Measurements from ENCODE around the gene PHYHD1. TPM values are rescaled to one million over a fixed set of nuclear protein-coding genes. Genes with fewer than 3 reads are reported as not detected.

PHYHD1 gene
- total and polyA plus RNA-seq, 2 of the 13 experiments (the other 11 are each of a cell fraction or from before 2014, with no cell fraction given), result 10.6 to 25.3 TPM

DNA sequence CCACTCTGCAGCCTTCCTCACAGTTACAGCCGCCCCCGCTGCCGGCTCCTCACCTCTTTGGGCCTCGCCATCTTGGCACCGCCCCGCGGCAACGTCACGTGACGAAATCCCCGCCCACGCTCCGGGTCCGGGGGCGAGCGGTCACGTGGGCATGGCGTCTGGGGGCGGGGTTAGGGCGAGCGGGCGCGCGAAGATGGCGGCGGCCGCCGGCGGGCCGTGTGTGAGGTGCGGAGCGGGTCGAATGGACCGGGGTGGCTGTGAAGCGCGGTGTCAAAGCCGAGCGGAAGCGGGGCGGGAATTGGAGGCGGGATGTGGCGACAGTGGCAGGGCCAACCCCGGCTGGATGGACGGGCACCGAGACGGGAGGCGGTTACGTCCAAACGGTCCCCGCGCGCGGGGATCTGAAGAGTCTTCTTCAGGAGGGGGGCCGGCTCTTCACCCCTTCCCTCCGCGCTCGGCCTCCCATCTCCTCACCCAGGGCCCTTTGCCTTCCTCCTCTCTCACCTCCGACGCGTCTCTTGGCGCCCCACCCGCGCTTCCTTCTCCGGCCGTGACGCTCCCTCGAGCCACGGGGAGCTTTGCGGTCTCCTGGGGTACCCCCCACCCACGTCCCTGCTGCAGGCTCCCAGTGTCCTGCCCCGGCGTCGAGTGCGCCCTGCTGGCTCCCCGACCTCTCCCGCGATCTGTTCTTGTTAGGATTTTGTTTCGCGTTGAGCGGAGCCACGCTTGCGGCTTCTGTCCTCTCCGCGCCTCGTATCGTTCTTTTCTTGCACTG is 26.9 kb downstream of the PHYHD1 start, which contains the start of the genes DOLK and NUP188 (continued):
- no peak for TF ChIP-seq PLRG1 (conservative IDR thresholded peaks at IDR 0.05)
- no peak for TF ChIP-seq EHMT2 (IDR thresholded peaks at IDR 0.05; ENCODE audit: borderline replicate concordance, low read depth, low read length)
- no peak; the same call in 1 of the 2 replicates for TF ChIP-seq SRY (CRISPR knock-in tag; IDR thresholded peaks at IDR 0.05)
- TF ChIP-seq ZZZ3 (CRISPR knock-in tag; IDR thresholded peaks at IDR 0.05; ENCODE audit: borderline replicate concordance), result no peak; the same call in 1 of the 2 replicates
- TF ChIP-seq, protein P1, sequence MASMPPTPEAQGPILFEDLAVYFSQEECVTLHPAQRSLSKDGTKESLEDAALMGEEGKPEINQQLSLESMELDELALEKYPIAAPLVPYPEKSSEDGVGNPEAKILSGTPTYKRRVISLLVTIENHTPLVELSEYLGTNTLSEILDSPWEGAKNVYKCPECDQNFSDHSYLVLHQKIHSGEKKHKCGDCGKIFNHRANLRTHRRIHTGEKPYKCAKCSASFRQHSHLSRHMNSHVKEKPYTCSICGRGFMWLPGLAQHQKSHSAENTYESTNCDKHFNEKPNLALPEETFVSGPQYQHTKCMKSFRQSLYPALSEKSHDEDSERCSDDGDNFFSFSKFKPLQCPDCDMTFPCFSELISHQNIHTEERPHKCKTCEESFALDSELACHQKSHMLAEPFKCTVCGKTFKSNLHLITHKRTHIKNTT (CRISPR knock-in tag; IDR thresholded peaks at IDR 0.05), result no peak
- peak; percentile 60 for TF ChIP-seq CEBPG (CRISPR knock-in tag; IDR thresholded peaks at IDR 0.05)
- 0 out of 2 replicates have a peak, but pooled peaks have one; percentile 47 for TF ChIP-seq SATB2 (CRISPR knock-in tag; IDR thresholded peaks at IDR 0.05)
- peak; percentile 89 for TF ChIP-seq MYC (CRISPR knock-in tag; IDR thresholded peaks at IDR 0.05; ENCODE audit: borderline replicate concordance)
- TF ChIP-seq PITX1 (CRISPR knock-in tag; IDR thresholded peaks at IDR 0.05), result peak; percentile 17; the same call in 1 of the 2 replicates
- TF ChIP-seq ELF4 (CRISPR knock-in tag; IDR thresholded peaks at IDR 0.05; ENCODE audit: borderline replicate concordance), result no peak
- TF ChIP-seq, protein P2, sequence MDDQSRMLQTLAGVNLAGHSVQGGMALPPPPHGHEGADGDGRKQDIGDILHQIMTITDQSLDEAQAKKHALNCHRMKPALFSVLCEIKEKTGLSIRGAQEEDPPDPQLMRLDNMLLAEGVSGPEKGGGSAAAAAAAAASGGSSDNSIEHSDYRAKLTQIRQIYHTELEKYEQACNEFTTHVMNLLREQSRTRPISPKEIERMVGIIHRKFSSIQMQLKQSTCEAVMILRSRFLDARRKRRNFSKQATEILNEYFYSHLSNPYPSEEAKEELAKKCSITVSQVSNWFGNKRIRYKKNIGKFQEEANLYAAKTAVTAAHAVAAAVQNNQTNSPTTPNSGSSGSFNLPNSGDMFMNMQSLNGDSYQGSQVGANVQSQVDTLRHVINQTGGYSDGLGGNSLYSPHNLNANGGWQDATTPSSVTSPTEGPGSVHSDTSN (CRISPR knock-in tag; IDR thresholded peaks at IDR 0.05; ENCODE audit: borderline replicate concordance), result no peak
- no peak for TF ChIP-seq ZNF30 (CRISPR knock-in tag; IDR thresholded peaks at IDR 0.05)
- no peak for TF ChIP-seq ZNF282 (IDR thresholded peaks at IDR 0.05; ENCODE audit: partially characterized antibody)
- TF ChIP-seq, protein P3, sequence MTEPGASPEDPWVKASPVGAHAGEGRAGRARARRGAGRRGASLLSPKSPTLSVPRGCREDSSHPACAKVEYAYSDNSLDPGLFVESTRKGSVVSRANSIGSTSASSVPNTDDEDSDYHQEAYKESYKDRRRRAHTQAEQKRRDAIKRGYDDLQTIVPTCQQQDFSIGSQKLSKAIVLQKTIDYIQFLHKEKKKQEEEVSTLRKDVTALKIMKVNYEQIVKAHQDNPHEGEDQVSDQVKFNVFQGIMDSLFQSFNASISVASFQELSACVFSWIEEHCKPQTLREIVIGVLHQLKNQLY (CRISPR knock-in tag; IDR thresholded peaks at IDR 0.05), result peak; percentile 89
- TF ChIP-seq, protein P4, sequence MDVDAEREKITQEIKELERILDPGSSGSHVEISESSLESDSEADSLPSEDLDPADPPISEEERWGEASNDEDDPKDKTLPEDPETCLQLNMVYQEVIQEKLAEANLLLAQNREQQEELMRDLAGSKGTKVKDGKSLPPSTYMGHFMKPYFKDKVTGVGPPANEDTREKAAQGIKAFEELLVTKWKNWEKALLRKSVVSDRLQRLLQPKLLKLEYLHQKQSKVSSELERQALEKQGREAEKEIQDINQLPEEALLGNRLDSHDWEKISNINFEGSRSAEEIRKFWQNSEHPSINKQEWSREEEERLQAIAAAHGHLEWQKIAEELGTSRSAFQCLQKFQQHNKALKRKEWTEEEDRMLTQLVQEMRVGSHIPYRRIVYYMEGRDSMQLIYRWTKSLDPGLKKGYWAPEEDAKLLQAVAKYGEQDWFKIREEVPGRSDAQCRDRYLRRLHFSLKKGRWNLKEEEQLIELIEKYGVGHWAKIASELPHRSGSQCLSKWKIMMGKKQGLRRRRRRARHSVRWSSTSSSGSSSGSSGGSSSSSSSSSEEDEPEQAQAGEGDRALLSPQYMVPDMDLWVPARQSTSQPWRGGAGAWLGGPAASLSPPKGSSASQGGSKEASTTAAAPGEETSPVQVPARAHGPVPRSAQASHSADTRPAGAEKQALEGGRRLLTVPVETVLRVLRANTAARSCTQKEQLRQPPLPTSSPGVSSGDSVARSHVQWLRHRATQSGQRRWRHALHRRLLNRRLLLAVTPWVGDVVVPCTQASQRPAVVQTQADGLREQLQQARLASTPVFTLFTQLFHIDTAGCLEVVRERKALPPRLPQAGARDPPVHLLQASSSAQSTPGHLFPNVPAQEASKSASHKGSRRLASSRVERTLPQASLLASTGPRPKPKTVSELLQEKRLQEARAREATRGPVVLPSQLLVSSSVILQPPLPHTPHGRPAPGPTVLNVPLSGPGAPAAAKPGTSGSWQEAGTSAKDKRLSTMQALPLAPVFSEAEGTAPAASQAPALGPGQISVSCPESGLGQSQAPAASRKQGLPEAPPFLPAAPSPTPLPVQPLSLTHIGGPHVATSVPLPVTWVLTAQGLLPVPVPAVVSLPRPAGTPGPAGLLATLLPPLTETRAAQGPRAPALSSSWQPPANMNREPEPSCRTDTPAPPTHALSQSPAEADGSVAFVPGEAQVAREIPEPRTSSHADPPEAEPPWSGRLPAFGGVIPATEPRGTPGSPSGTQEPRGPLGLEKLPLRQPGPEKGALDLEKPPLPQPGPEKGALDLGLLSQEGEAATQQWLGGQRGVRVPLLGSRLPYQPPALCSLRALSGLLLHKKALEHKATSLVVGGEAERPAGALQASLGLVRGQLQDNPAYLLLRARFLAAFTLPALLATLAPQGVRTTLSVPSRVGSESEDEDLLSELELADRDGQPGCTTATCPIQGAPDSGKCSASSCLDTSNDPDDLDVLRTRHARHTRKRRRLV (CRISPR knock-in tag; IDR thresholded peaks at IDR 0.05), result no peak
- no peak for TF ChIP-seq ZNF772 (CRISPR knock-in tag; IDR thresholded peaks at IDR 0.05)
- no peak for TF ChIP-seq TMF1 (CRISPR knock-in tag; IDR thresholded peaks at IDR 0.05; ENCODE audit: low read depth)
- no peak for TF ChIP-seq NR2F6 (IDR thresholded peaks at IDR 0.05)
- TF ChIP-seq NR2F6 (CRISPR knock-in tag; IDR thresholded peaks at IDR 0.05), result 0 out of 2 replicates have a peak, but pooled peaks have one; percentile 7
- no peak for TF ChIP-seq SCMH1 (CRISPR knock-in tag; IDR thresholded peaks at IDR 0.05; ENCODE audit: borderline replicate concordance)
- TF ChIP-seq, protein P5, sequence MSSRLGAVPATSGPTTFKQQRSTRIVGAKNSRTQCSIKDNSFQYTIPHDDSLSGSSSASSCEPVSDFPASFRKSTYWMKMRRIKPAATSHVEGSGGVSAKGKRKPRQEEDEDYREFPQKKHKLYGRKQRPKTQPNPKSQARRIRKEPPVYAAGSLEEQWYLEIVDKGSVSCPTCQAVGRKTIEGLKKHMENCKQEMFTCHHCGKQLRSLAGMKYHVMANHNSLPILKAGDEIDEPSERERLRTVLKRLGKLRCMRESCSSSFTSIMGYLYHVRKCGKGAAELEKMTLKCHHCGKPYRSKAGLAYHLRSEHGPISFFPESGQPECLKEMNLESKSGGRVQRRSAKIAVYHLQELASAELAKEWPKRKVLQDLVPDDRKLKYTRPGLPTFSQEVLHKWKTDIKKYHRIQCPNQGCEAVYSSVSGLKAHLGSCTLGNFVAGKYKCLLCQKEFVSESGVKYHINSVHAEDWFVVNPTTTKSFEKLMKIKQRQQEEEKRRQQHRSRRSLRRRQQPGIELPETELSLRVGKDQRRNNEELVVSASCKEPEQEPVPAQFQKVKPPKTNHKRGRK (CRISPR knock-in tag; IDR thresholded peaks at IDR 0.05), result no peak
- TF ChIP-seq KMT2A (CRISPR knock-in tag; IDR thresholded peaks at IDR 0.05), result peak; percentile 89
